ENCODE results near the gene YKT6. TPM values are rescaled to one million over a fixed set of nuclear protein-coding genes. Genes with fewer than 3 reads are reported as not detected.

Gene YKT6
- total RNA-seq, 1 donor from 2014 or later: 77.4 TPM

DNA sequence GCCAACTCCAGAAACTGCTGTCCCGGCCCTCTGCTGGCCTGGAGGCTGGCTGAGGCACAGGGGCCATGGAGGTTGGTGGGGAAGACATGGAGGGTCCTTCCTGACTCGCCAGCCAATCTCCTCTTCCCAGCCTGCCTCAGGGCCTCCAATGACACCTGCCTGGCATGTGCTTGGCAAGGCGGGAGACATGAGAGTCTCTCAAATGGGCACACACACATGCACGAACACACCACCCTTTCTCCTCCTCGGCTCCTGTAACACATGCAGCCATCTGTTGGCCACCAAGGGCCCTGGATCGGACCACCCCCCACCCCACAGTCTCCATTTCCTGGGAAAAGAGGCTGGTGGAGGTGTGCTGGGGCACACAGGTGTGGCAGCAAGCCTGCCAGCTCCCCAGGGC, 56.4 kb downstream of the YKT6 start:
- no peak for DNase-seq (ENCODE audit: low spot score)

- no peak for DNase-seq (ENCODE audit: low spot score)
These were observed 57.0 kb downstream of the YKT6 start for GRCh38 chr7:44257618-44258422.

DNA sequence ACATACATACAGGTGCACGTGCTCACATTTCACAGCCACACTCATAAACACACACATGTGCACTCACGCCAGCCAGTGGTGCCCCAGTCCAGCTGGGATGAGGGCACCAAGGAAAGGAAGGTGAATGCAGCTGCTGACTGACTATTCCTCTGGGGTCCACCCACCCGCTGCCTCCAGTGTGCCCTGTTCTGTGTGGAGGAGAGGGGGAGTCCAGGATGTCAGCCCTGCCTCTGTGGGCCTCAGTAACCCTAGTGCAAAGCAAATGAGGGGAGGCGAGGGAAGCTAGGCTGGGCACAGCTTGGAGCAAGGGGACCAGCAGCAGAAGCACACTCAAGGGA, 57.6 kb downstream of the YKT6 start:
- DNase-seq (ENCODE audit: low spot score): no peak

GRCh38 chr7:44258865-44259546, 58.2 kb downstream of the YKT6 start:
- no peak for DNase-seq (ENCODE audit: low spot score)

DNA sequence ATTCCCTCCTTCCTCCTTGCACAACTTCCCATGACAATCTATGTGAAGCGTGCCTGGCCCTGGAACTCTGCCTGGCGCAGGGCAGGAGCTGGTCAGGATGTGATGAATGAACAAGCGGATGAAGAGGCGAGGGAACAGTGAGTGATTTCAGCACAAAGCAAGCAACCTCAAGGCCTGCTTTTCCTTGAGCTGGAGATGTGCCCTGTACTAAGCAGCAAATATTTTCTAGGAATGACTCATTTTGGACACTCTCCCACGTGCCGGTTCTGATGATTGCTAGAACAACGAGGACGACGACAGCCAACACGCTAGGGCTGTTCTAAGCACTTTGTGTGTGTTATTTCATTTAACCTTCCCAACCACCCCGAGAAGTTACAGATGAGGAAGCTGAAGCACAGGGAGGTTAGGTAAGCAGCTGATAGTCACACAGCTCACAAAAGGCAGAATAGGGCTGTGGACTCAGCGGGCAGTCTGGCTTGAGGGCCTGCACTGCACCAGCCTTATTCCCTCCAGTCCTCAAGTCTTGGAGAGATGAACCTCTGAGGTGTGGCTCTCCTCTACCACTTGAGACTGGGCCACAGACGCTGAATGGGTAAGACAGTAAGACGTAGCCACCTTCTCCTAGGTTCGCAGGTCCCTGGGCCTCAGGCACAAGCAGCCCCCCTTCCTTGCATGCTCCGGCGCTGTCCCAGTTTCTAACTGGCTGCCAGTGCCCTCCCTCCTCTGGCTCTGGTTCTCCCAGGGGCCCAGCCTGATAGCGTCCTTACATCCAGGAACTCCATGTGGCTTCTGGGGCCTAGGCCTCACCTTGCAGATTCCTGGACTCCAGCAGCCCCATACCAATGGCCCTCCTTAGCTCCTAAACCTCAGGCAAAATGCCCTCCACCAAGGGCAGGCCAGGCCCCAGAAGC, 59.0 kb downstream of the YKT6 start:
- DNase-seq (ENCODE audit: low spot score): no peak

GRCh38 chr7:44261240-44261639, 60.5 kb downstream of the YKT6 start:
- DNase-seq (ENCODE audit: low spot score): no peak

DNA sequence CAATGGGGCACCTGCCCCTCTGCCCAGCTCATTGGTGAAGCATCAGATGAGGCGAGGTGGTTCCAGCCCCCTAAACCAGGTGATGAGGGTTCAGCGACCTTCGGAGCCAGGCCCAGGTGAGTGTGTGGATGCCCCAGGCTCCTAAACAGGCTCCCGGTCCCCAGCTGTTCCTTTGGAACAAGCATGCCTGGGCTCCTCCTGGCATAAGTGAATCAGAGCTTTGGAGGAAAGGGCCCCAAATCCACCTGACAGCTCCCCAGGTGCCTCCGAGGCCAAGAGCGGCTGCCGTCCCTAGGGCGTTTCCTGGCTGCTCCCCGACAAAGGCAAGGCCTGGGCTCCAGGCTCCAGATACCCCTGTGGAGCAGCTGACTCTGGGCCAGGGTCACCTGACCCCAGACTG, 61.3 kb downstream of the YKT6 start:
- DNase-seq (ENCODE audit: low spot score): no peak

DNA sequence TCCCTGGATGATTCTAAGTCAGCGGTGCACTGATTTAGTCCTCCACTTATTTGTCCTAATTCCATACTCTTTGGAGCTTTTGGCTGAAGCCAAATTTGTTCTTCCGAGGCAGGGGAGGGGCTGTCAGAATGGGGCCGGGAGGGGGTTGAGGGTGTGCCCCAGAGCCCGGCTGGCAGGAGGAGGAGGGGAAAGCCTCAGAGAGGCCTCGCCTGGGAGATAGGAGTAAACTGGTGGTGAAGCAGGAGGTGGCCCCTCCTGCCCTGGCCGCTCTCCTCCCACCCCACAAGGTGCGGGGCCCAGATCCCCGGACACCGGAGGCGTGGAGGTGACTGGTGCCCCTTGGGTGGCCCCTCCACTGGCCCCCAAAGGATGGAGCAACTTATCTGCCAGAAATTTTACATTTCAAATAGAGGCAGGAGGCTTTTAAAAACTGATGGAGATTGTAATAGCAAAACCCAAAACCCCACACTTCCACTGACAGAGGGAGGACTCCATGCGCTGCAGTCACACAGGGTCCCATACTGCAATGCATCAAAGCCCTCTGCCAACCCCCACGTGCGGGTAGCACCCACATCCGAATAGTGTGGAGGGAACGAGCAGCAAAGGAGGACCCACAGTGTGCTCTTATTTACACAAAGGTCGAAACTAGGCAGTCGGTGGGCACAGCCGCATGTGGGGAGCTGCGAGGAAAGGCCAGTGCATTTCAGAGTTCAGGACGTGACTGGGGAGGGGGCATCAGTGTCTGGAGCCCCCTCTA, 62.7 kb downstream of the YKT6 start:
- no peak for DNase-seq (ENCODE audit: low spot score)

Other genes starting within 250 kb of the YKT6 start
- not detected for gene SPDYE1, start 203.1 kb upstream of the YKT6 start, total RNA-seq
- 99.0 TPM for gene DBNL, start 156.3 kb upstream of the YKT6 start, total RNA-seq
- gene PGAM2, start 135.4 kb upstream of the YKT6 start, total RNA-seq: not detected
- 15.5 TPM for gene POLM, start 118.4 kb upstream of the YKT6 start, total RNA-seq
- 267 TPM for gene AEBP1, start 96.6 kb upstream of the YKT6 start, total RNA-seq
- 60.2 TPM for gene POLD2, start 77.4 kb upstream of the YKT6 start, total RNA-seq
- gene MYL7, start 59.6 kb upstream of the YKT6 start, total RNA-seq: not detected
- 0.48 TPM for gene GCK, start 11.5 kb upstream of the YKT6 start, total RNA-seq
- gene CAMK2B, start 124.6 kb downstream of the YKT6 start, total RNA-seq: 1.2 TPM

Measured in mesenteric fat pad (tissue), 1 donor.